OCI-LY1 (cell line): ENCODE results near the gene ORAI1.
"Not testable (repeated sequence)": the region's sequence is repeated elsewhere in the genome, so short reads cannot be mapped to it uniquely, and the experiment has no call there.

ENCODE experiments used
- H2AFZ ChIP-seq: fragments of 200-600 bp; sonication (generic), shearing (Covaris generic); 2 replicates; pipeline ENCODE4 v1.6.0; 2014; ENCODE audit warnings: antibody characterized with exemption, mild to moderate bottlenecking, low read length
- H3F3A ChIP-seq: fragments of 200-600 bp; sonication (generic), shearing (Covaris generic); 2 replicates; pipeline ENCODE4 v1.6.0; 2014; ENCODE audit warnings: mild to moderate bottlenecking, antibody characterized with exemption, low read length, moderate library complexity; ENCODE audit not compliant: insufficient read depth
- H3K27ac ChIP-seq: fragments of 200-600 bp; sonication (generic); 2 replicates; pipeline ENCODE4 v1.5.1; 2014; ENCODE audit warnings: low read length, mixed run types, mild to moderate bottlenecking, low read depth; ENCODE audit not compliant: poor library complexity, severe bottlenecking
- H3K27me3 ChIP-seq: fragments of 200-600 bp; sonication (generic); 2 replicates; pipeline ENCODE4 v1.6.0; 2014; ENCODE audit warnings: antibody characterized with exemption, mild to moderate bottlenecking, low read length, moderate library complexity; ENCODE audit not compliant: insufficient read depth
- H3K36me3 ChIP-seq: fragments of 200-600 bp; sonication (generic); 2 replicates; pipeline ENCODE4 v1.6.1; 2014; ENCODE audit warnings: mild to moderate bottlenecking, antibody characterized with exemption, low read length, moderate library complexity, mixed read lengths; ENCODE audit not compliant: insufficient read depth
- H3K4me1 ChIP-seq: fragments of 200-600 bp; sonication (generic); 2 replicates; pipeline ENCODE4 v1.5.1; 2014; ENCODE audit warnings: mild to moderate bottlenecking, low read length, moderate library complexity; ENCODE audit not compliant: insufficient read depth, severe bottlenecking
- H3K4me2 ChIP-seq: fragments of 200-600 bp; sonication (generic), shearing (Covaris generic); 2 replicates; pipeline ENCODE4 v1.6.1; 2014; ENCODE audit warnings: low read length
- H3K4me3 ChIP-seq: fragments of 200-600 bp; sonication (generic); 2 replicates; pipeline ENCODE4 v1.5.1; 2014; ENCODE audit warnings: low read length, low read depth, mild to moderate bottlenecking, mixed read lengths; ENCODE audit not compliant: poor library complexity, severe bottlenecking
- H3K79me2 ChIP-seq: fragments of 200-600 bp; shearing (Covaris generic); 2 replicates; pipeline ENCODE4 v1.6.1; 2016; ENCODE audit warnings: mixed run types, low read length, mixed read lengths; ENCODE audit not compliant: insufficient read depth
- H3K9ac ChIP-seq: fragments of 200-600 bp; sonication (generic), shearing (Covaris generic); 2 replicates; pipeline ENCODE4 v1.6.1; 2014; ENCODE audit warnings: mild to moderate bottlenecking, low read length, mixed read lengths
- H3K9me2 ChIP-seq: fragments of 200-600 bp; sonication (generic), shearing (Covaris generic); 2 replicates; pipeline ENCODE4 v1.6.1; 2014; ENCODE audit warnings: low read depth, mild to moderate bottlenecking, low read length, mixed read lengths
- H3K9me3 ChIP-seq: fragments of 200-600 bp; shearing (Covaris generic); 2 replicates; pipeline ENCODE4 v1.6.1; 2014; ENCODE audit warnings: low read length, mixed read lengths
- H4K20me1 ChIP-seq: fragments of 200-600 bp; sonication (generic), shearing (Covaris generic); 2 replicates; pipeline ENCODE4 v1.6.0; 2016; ENCODE audit warnings: mild to moderate bottlenecking, low read length; ENCODE audit not compliant: insufficient read depth
- EZH2 ChIP-seq: fragments of 200-600 bp; sonication (generic), shearing (Covaris generic); IDR thresholded peaks from 2 replicates; pipeline ENCODE4 v1.8.0; 2017; ENCODE audit warnings: borderline replicate concordance, mixed run types, mild to moderate bottlenecking, antibody characterized with exemption, low read length, moderate library complexity, mixed read lengths
- TF ChIP-seq, protein P1 (sequence below): fragments of 200-600 bp; sonication (generic), shearing (Covaris generic); IDR thresholded peaks from 2 replicates; pipeline ENCODE4 v1.5.1; 2017; ENCODE audit warnings: mild to moderate bottlenecking, antibody characterized with exemption, low read length, moderate library complexity, mixed read lengths

Gene ORAI1

DNA sequence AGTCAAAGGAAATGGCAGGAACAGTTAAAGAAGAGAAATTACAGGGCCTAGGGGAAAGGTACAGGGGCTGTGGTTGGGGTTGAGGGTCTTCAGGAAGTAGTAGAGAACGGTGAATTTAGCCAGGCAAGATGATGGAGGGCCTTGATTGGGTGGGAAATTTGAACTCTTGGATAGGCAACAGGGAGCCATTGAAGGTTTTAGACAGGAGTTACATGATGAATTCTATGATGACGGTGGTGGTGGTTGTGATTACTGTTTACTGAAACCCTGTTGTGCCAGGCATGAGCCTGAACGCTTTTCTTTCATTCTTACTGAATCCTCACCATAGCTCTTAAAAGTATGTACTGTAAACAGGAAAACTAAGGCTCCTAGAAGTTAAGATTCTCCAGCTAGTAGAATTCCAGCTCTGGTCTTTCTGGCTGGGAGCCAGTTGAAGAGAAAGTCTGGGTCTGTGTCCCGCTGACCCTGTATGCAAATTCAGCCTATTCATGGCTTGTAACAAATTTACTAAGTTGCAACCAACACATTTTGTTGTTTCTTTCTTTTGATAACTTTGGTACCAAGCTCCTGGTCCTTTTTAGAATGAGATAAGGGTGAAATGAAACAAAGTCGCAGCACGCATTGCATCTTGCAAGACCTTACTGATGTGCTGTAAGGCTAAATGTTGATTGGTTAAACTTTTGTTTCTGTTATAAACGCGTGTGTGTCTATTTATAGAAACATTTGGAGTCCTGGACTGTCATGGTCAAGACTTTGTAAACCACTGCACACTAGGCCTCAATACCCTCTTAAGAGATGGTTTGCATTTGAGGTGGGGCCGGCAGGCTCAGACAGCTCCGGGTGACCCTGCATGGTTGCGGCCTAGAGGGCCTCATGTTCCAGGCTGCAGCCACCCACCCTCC, 6.0 kb downstream of the ORAI1 start:
- peaks cover 54% of the 10 kb centered on the region for H3K4me1 ChIP-seq
- peaks cover 5% of the 10 kb centered on the region; the same call in 1 of the 2 replicates for H3K36me3 ChIP-seq
- H3K9ac ChIP-seq, result no peak overlapping the region; the same call in 1 of the 2 replicates
- H3K27me3 ChIP-seq, result no peaks in the 10 kb centered on the region
- H3K9me3 ChIP-seq, result no peaks in the 10 kb centered on the region
- TF ChIP-seq, protein P1, sequence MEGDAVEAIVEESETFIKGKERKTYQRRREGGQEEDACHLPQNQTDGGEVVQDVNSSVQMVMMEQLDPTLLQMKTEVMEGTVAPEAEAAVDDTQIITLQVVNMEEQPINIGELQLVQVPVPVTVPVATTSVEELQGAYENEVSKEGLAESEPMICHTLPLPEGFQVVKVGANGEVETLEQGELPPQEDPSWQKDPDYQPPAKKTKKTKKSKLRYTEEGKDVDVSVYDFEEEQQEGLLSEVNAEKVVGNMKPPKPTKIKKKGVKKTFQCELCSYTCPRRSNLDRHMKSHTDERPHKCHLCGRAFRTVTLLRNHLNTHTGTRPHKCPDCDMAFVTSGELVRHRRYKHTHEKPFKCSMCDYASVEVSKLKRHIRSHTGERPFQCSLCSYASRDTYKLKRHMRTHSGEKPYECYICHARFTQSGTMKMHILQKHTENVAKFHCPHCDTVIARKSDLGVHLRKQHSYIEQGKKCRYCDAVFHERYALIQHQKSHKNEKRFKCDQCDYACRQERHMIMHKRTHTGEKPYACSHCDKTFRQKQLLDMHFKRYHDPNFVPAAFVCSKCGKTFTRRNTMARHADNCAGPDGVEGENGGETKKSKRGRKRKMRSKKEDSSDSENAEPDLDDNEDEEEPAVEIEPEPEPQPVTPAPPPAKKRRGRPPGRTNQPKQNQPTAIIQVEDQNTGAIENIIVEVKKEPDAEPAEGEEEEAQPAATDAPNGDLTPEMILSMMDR, result no peak
- TF ChIP-seq EZH2, result no peak
- no peaks in the 10 kb centered on the region for H3K9me2 ChIP-seq
- no peak overlapping the region for H3K4me3 ChIP-seq
- H2AFZ ChIP-seq, result no peak overlapping the region
- H4K20me1 ChIP-seq, result no peaks in the 10 kb centered on the region
- H3K79me2 ChIP-seq, result no peaks in the 10 kb centered on the region
- no peaks in the 10 kb centered on the region for H3F3A ChIP-seq
- H3K27ac ChIP-seq, result peak overlapping the region; percentile 7
- H3K4me2 ChIP-seq, result peak overlapping the region; percentile 9; the same call in 1 of the 2 replicates

DNA sequence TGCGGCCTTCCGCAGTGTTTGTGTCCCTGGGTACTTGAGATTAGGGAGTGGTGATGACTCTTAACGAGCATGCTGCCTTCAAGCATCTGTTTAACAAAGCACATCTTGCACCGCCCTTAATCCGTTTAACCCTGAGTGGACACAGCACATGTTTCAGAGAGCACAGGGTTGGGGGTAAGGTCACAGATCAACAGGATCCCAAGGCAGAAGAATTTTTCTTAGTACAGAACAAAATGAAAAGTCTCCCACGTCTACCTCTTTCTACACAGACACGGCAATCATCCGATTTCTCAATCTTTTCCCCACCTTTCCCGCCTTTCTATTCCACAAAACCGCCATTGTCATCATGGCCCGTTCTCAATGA, 7.5 kb downstream of the ORAI1 start:
- H3K9me2 ChIP-seq, H3K79me2 ChIP-seq, H2AFZ ChIP-seq, H3K27ac ChIP-seq, H3K36me3 ChIP-seq, H3K4me2 ChIP-seq, H3K9ac ChIP-seq, H3K9me3 ChIP-seq, H4K20me1 ChIP-seq, H3K27me3 ChIP-seq, H3K4me3 ChIP-seq, H3F3A ChIP-seq: not testable (repeated sequence)
- peaks cover 46% of the 10 kb centered on the region for H3K4me1 ChIP-seq

DNA sequence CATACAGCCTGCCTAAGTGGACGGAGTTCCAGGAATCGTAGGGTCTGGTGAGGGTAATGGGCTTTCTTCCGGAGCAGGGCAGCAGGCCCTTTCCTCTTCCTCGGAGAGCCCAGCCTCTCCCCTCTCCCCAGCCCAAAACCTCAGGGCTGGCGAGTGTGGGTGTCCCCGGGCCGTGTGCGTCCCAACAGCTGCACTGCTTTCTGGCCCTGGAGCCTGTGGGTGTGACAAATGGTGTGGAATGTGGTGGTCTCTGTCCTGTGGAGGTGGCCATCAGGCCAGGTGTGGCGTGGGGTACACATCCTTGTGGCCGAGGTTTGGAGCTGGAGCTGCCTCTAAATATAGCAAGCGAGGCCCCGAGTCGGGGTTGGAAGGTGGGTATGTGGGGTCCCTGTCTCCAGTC, 8.5 kb downstream of the ORAI1 start:
- no peaks in the 10 kb centered on the region for H3K27me3 ChIP-seq
- no peaks in the 10 kb centered on the region for H4K20me1 ChIP-seq
- peak overlapping the region; percentile 24; the same call in 1 of the 2 replicates for H3K4me2 ChIP-seq
- H3K9me2 ChIP-seq, result no peaks in the 10 kb centered on the region
- H3K4me1 ChIP-seq, result peaks cover 38% of the 10 kb centered on the region
- H3K9me3 ChIP-seq, result no peaks in the 10 kb centered on the region
- no peaks in the 10 kb centered on the region for H3F3A ChIP-seq
- H3K9ac ChIP-seq, result no peak overlapping the region
- H2AFZ ChIP-seq, result no peak overlapping the region
- H3K79me2 ChIP-seq, result peaks cover 4% of the 10 kb centered on the region; the same call in 1 of the 2 replicates
- TF ChIP-seq, protein P1, result no peak
- no peak for TF ChIP-seq EZH2
- H3K36me3 ChIP-seq, result peaks cover 5% of the 10 kb centered on the region; the same call in 1 of the 2 replicates
- no peak overlapping the region for H3K27ac ChIP-seq
- H3K4me3 ChIP-seq, result no peak overlapping the region
